B cell (primary cell): ENCODE measurements around the gene MPND. TPM values are rescaled to one million over a fixed set of nuclear protein-coding genes. Genes with fewer than 3 reads are reported as not detected.

Experiments used
- ATAC-seq: fragments of 200-7000 bp; cut with Tn5 transposase; one replicate; pipeline ENCODE4 v1.10.0; 2021; ENCODE audit warnings: low read depth, mild to moderate bottlenecking, moderate number of reproducible peaks, moderate library complexity
- CTCF ChIA-PET: fragments of 350-600 bp; sonication (Branson Sonifier 250); formaldehyde crosslinking; loops from one replicate; lab custom pipeline; 2021; ENCODE audit warnings: antibody characterized with exemption, inconsistent platforms; lab: Charles Lee
- POLR2A ChIA-PET: fragments of 350-600 bp; sonication (Branson Sonifier 250); formaldehyde crosslinking; loops from one replicate; lab custom pipeline; 2021; ENCODE audit warnings: antibody characterized with exemption; lab: Charles Lee
- DNase-seq: peaks from one replicate; pipeline ENCODE4 v3.0.0; 2013
- H2AFZ ChIP-seq: 2 replicates; pipeline ENCODE4 v1.6.1; 2012; ENCODE audit warnings: mild to moderate bottlenecking, low read depth, low read length; ENCODE audit not compliant: insufficient read depth, poor library complexity, severe bottlenecking
- H3K27ac ChIP-seq, 2 donors: 1 replicate in 1 of 2; 2 replicates in 1 of 2; pipeline ENCODE4 v1.5.1; 2012 to 2013; ENCODE audit warnings: low read length in 2 of 2, mild to moderate bottlenecking in 2 of 2, moderate library complexity in 1 of 2
- H3K27me3 ChIP-seq, 4 experiments: fragments of 200-600 bp in 1 of 4; sonication (generic) in 1 of 4; replicated peaks in 1 of 4; 1 replicate in 2 of 4; 2 replicates in 2 of 4; pipeline versions ENCODE4 v1.6.1 to v1.7.0; 2013 to 2016; ENCODE audit warnings: low read length in 3 of 4, mild to moderate bottlenecking in 2 of 4, mixed read lengths in 1 of 4, moderate library complexity in 1 of 4; ENCODE audit not compliant: insufficient read depth in 4 of 4, control insufficient read depth in 3 of 4; ENCODE audit errors: control extremely low read depth in 1 of 4
- H3K36me3 ChIP-seq, 2 experiments: replicated peaks in 1 of 2; 1 replicate in 1 of 2; 2 replicates in 1 of 2; pipeline versions ENCODE4 v1.6.1 to v1.7.1; 2013; ENCODE audit warnings: low read length in 1 of 2; ENCODE audit not compliant: insufficient read depth in 2 of 2, control insufficient read depth in 1 of 2; ENCODE audit errors: control extremely low read depth in 1 of 2, extremely low read depth in 1 of 2
- H3K4me1 ChIP-seq, 2 donors: fragments of 200-600 bp in 1 of 2; sonication (generic) in 1 of 2; 1 replicate in 1 of 2; 2 replicates in 1 of 2; pipeline versions ENCODE4 v1.5.1 to v1.6.1; 2013 to 2017; ENCODE audit warnings: low read length in 2 of 2; ENCODE audit not compliant: control insufficient read depth in 2 of 2, insufficient read depth in 2 of 2
- H3K4me2 ChIP-seq: replicated peaks from 2 replicates; pipeline ENCODE3; 2012; ENCODE audit warnings: mild to moderate bottlenecking, low read depth, low read length; ENCODE audit not compliant: poor library complexity, severe bottlenecking
- H3K4me3 ChIP-seq, 5 experiments: fragments of 200-600 bp in 1 of 5; sonication (generic) in 1 of 5; 1 replicate in 3 of 5; 2 replicates in 2 of 5; pipeline versions ENCODE4 v1.5.1 to v1.7.0; 2011 to 2016; ENCODE audit warnings: low read length in 4 of 5, mild to moderate bottlenecking in 4 of 5, low read depth in 2 of 5, control low read depth in 1 of 5, moderate library complexity in 1 of 5; ENCODE audit not compliant: insufficient read depth in 1 of 5; ENCODE audit errors: control extremely low read depth in 1 of 5, extremely low read depth in 1 of 5
- H3K79me2 ChIP-seq: fragments of 200-600 bp; sonication (generic); one replicate; pipeline ENCODE4 v1.6.0; 2016; ENCODE audit warnings: low read length; ENCODE audit not compliant: control insufficient read depth, insufficient read depth
- H3K9ac ChIP-seq: fragments of 200-600 bp; sonication (generic); 2 replicates; pipeline ENCODE4 v1.6.1; 2017; ENCODE audit warnings: mild to moderate bottlenecking, low read length, moderate library complexity
- H3K9me3 ChIP-seq, 3 donors: one replicate each; pipeline versions ENCODE4 v1.6.1 to v1.7.1; 2013; ENCODE audit warnings: low read length in 2 of 3; ENCODE audit not compliant: control insufficient read depth in 2 of 3, insufficient read depth in 1 of 3; ENCODE audit errors: control extremely low read depth in 1 of 3
- H4K20me1 ChIP-seq: 2 replicates; pipeline ENCODE4 v1.6.0; 2012; ENCODE audit warnings: mild to moderate bottlenecking, low read length; ENCODE audit not compliant: insufficient read depth, control insufficient read depth, poor library complexity, severe bottlenecking
- H3K27ac Mint-ChIP-seq: one replicate; pipeline ENCODE4 v1.8.0; 2021; ENCODE audit warnings: mixed read lengths
- H3K27me3 Mint-ChIP-seq: one replicate; pipeline ENCODE4 v1.8.0; 2021; ENCODE audit warnings: mixed read lengths
- H3K4me1 Mint-ChIP-seq: one replicate; pipeline ENCODE4 v1.8.0; 2021; ENCODE audit warnings: mixed read lengths
- H3K4me3 Mint-ChIP-seq: one replicate; pipeline ENCODE4 v1.8.0; 2021; ENCODE audit warnings: mixed read lengths
- H3K9me3 Mint-ChIP-seq: one replicate; pipeline ENCODE4 v1.8.0; 2022; ENCODE audit warnings: mixed read lengths; ENCODE audit not compliant: insufficient read depth
- EZH2 ChIP-seq: IDR thresholded peaks from 2 replicates; pipeline ENCODE4 v1.6.1; 2012; ENCODE audit warnings: borderline replicate concordance, low read depth, mild to moderate bottlenecking, moderate library complexity, low read length; ENCODE audit not compliant: insufficient read depth, poor library complexity, severe bottlenecking
- WGBS: methylation state at CpG from one replicate; pipeline ENCODE4 v1.1.5; 2013; ENCODE audit warnings: missing lambda C conversion rate; ENCODE audit not compliant: insufficient coverage; 5-methylcytosine and 5-hydroxymethylcytosine counted together
- intact Hi-C: fragments of 100-400 bp; cut with micrococcal nuclease; formaldehyde crosslinking; loops from one replicate; pipeline ENCODE4 v1.10.0; 2022
- polyA plus RNA-seq: library from polyadenylated mRNA; depleted of rRNA; stranded (reverse); fragments of >200 nt; gene quantifications from 2 replicates; pipeline ENCODE4 v1.2.3, GENCODE V29; 2012
- total RNA-seq, 2 donors: library from RNA; stranded (reverse); fragments of 120-200 nt in 1 of 2; gene quantifications; 1 replicate in 1 of 2; 2 replicates in 1 of 2; pipeline versions ENCODE4 v1.2.3 to v1.2.4, GENCODE V29; 2013 to 2022
- TF ChIP-seq, protein P1 (sequence below): fragments of 200-600 bp; IDR thresholded peaks from one replicate; pipeline ENCODE4 v1.8.0; 2022; ENCODE audit warnings: antibody characterized with exemption, mild to moderate bottlenecking

MPND gene
- total and polyA plus RNA-seq, 2 donors (not counting 1 experiment from before 2014, with no cell fraction given), result 14.5 to 25.6 TPM

DNA sequence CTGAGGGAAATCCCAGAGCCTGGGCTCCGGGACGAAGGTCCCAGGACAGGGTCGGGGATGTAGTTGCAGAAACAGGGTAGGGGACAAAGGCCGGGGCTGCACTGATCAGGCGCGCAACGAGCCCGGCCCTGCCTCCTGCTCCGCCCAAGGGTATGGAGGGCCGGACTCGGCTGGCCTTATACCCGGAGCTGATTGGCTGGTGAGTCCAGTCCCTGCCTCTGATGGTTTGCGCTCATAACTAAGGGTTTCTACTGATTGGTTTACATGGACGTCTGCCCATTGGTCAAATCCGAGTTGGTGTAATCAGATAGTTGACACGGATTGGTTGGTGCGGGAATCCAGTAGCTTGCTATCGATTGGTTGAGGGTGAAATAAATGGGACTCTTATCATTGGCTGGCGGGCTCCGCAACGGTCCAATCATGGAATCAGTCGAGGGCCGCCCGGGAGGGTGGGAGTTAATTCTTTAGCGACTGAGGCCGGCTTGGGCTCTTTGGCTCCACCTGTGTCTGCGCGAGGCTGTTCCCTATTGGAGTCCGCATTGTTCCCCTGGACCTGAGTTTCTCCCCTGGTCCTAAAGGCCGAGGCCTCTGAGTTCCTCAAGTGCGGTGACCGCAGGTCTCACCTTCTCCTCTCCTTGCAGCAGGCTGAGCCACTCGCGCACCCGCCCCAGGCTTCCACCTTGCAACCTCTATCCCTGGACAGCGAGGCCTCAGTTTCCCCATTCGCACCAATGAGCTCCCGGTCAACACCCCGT, 570 bp upstream of the MPND start:
- under 1% methylated on average over 39 of the region's 39 CpGs for WGBS
- H3K4me3 ChIP-seq, result peak overlapping the region; percentile 63 to 89 (median 81)
- ATAC-seq (peak; percentile 85), DNase-seq (peak; percentile 97)
- H3K4me1 ChIP-seq, result peaks cover 10 to 32% of the 10 kb centered on the region in 2 donors
- no peaks in the 10 kb centered on the region for H4K20me1 ChIP-seq
- intact Hi-C loops, result loop anchor here (1.0 to 2.0 kb wide), 5 partner anchors 14 to 129 kb away; partner anchors contain the start of genes SH3GL1 and UBXN6
- Mint-ChIP-seq H3K27me3 (no peaks in the 10 kb centered on the region), H3K4me3 (peak overlapping the region; percentile 90), H3K9me3 (no peaks in the 10 kb centered on the region), H3K27ac (peak overlapping the region; percentile 69), H3K4me1 (peaks cover 27% of the 10 kb centered on the region)
- TF ChIP-seq EZH2, result peak; percentile 100
- TF ChIP-seq, protein P1, sequence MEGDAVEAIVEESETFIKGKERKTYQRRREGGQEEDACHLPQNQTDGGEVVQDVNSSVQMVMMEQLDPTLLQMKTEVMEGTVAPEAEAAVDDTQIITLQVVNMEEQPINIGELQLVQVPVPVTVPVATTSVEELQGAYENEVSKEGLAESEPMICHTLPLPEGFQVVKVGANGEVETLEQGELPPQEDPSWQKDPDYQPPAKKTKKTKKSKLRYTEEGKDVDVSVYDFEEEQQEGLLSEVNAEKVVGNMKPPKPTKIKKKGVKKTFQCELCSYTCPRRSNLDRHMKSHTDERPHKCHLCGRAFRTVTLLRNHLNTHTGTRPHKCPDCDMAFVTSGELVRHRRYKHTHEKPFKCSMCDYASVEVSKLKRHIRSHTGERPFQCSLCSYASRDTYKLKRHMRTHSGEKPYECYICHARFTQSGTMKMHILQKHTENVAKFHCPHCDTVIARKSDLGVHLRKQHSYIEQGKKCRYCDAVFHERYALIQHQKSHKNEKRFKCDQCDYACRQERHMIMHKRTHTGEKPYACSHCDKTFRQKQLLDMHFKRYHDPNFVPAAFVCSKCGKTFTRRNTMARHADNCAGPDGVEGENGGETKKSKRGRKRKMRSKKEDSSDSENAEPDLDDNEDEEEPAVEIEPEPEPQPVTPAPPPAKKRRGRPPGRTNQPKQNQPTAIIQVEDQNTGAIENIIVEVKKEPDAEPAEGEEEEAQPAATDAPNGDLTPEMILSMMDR, result no peak
- H3K36me3 ChIP-seq, result peaks cover 0 to 4% of the 10 kb centered on the region in 2 experiments
- peak overlapping the region; percentile 91 for H3K4me2 ChIP-seq
- peak overlapping the region; percentile 68 for H3K9ac ChIP-seq
- H2AFZ ChIP-seq, result peak overlapping the region; percentile 92
- peaks cover 9% of the 10 kb centered on the region for H3K79me2 ChIP-seq
- ChIA-PET CTCF (interaction anchor here (0.6 to 3.2 kb wide), 12 partner anchors 10 to 1232 kb away, joined by 3 to 32 read pairs (median 4); partner anchors contain the start of genes CHAF1A and SH3GL1), POLR2A (interaction anchor here (1.0 to 2.0 kb wide), 9 partner anchors 10 to 1307 kb away, joined by 3 to 11 read pairs (median 3); partner anchors contain the start of genes CHAF1A and HDGFL2)
- no peaks in the 10 kb centered on the region for H3K9me3 ChIP-seq
- peak overlapping the region; percentile 64 to 82 for H3K27ac ChIP-seq
- H3K27me3 ChIP-seq, result no peaks in the 10 kb centered on the region
